ENCODE data around the gene DDX56. TPM values are rescaled to one million over a fixed set of nuclear protein-coding genes. Genes with fewer than 3 reads are reported as not detected.

The DDX56 gene
- total and polyA plus RNA-seq, 2 of the 13 experiments (the other 11 are each of a cell fraction or from before 2014, with no cell fraction given) = 82.6 to 120 TPM

DNA sequence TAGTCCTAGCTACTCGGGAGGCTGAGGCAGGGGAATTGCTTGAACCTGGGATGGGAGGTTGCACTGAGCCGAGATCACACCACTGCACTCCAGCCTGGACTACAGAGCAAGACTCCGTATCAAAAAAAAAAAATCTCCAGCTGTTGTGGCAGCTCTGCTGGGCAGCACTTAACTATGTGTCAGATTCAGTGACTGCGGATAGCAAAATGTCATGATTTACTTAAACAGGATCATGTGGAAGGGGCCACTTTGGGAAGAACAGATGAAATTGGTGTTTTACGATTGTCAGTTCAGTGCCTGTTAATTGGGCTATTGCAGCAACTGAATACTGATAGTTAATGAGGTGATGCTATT lies 48.0 kb upstream of the DDX56 start (continued):
- TF ChIP-seq, protein P1, sequence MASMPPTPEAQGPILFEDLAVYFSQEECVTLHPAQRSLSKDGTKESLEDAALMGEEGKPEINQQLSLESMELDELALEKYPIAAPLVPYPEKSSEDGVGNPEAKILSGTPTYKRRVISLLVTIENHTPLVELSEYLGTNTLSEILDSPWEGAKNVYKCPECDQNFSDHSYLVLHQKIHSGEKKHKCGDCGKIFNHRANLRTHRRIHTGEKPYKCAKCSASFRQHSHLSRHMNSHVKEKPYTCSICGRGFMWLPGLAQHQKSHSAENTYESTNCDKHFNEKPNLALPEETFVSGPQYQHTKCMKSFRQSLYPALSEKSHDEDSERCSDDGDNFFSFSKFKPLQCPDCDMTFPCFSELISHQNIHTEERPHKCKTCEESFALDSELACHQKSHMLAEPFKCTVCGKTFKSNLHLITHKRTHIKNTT (CRISPR knock-in tag; IDR thresholded peaks at IDR 0.05) = no peak

DNA sequence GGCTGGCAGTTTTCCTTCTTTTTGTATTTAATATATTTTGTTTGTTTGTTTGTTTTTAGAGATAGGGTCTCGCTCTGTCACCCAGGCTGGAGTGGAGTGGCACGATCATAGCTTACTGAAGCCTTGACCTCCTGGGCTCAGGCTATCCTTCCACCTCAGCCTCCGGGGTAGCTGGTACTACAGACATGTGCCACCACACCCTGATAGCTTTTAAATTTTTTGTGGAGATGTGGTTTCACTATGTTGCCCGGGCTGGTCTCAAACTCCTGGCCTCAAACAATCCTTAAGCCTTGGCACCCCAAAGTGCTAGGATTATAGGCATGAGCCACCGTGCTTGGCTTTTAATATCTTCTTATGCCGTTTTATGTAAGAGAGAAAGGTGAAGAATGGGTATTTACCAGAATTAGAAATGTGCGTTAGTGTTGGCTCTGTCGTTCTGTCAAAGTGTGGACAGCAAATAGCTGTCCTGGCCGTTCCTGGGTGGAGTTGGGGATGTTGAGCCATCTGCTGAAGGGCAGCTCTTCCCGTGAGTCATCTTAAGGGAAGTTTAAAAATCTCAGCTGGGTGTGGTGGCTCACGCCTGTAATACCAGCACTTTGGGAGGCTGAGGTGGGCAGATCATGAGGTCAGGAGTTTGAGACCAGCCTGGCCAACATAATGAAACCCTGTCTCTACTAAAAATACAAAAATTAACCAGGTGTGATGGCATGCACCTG lies 47.5 kb upstream of the DDX56 start:
- 93% methylated on average over 11 of the region's 11 CpGs for WGBS (ENCODE audit: low lambda C conversion rate)
- Histone ChIP-seq H3K27ac (ENCODE audit: extremely low read length, insufficient read depth, low read length) (no peak overlapping the region), H3K4me2 (ENCODE audit: low read depth, low read length) (no peak overlapping the region), H2AFZ (ENCODE audit: low read length) (no peak overlapping the region), H3K9ac (ENCODE audit: insufficient read depth, low read depth, low read length) (no peak overlapping the region), H3K4me1 (ENCODE audit: insufficient read depth, low read length) (peaks cover 25% of the 10 kb centered on the region), H4K20me1 (ENCODE audit: insufficient read depth, low read length) (no peaks in the 10 kb centered on the region; the same call in 1 of the 2 replicates), H3K79me2 (ENCODE audit: insufficient read depth, low read length) (peaks cover 82% of the 10 kb centered on the region), H3K27me3 (ENCODE audit: control insufficient read depth in 1 of 2, insufficient read depth in 2 of 2, low read length in 2 of 2) (no peaks in the 10 kb centered on the region), H3K36me3 (replicated peaks in 1 of 2; ENCODE audit: control insufficient read depth in 1 of 2, insufficient read depth in 2 of 2, low read length in 2 of 2) (peaks cover 6 to 25% of the 10 kb centered on the region in 2 experiments; a peak in 4 of 5 replicates), H3K4me3 (replicated peaks in 1 of 3; ENCODE audit: insufficient read depth in 1 of 3, low read depth in 2 of 3, low read length in 3 of 3) (no peak overlapping the region), H3K9me3 (ENCODE audit: low read length) (no peaks in the 10 kb centered on the region)
- no peak for FAIRE-seq
- ChIA-PET CTCF (ENCODE audit: low intra/inter-chr PET ratio, low total read pairs) (no interaction called here), POLR2A (interaction anchor here (1.5 kb wide), 1 partner anchor 15 kb away, joined by 11 read pairs; the partner anchor contains the start of gene OGDH)
- in situ Hi-C loops (cut with HindIII; ENCODE audit: extremely low pct_ligation_motif_present, low pct_unique_long_range_greater_than_20kb) (no loop called here), intact Hi-C loops (cut with micrococcal nuclease; ENCODE audit: unreplicated experiment) (no loop called here)
- DNase-seq (ENCODE audit: low spot score) = no peak
- ATAC-seq = no peak
- BruUV-seq (replicated peaks) = no TSS peak
- TF ChIP-seq ZBTB42 (CRISPR knock-in tag; IDR thresholded peaks at IDR 0.05) (no peak), ZNF383 (CRISPR knock-in tag; IDR thresholded peaks at IDR 0.05; ENCODE audit: borderline replicate concordance) (no peak), ZNF572 (CRISPR knock-in tag; IDR thresholded peaks at IDR 0.05) (no peak), MEIS1 (CRISPR knock-in tag; IDR thresholded peaks at IDR 0.05; ENCODE audit: borderline replicate concordance) (no peak), ZNF749 (CRISPR knock-in tag; IDR thresholded peaks at IDR 0.05; ENCODE audit: borderline replicate concordance) (no peak), ZFP1 (CRISPR knock-in tag; IDR thresholded peaks at IDR 0.05) (no peak), BRF2 (CRISPR knock-in tag; IDR thresholded peaks at IDR 0.05) (no peak), EZH2 (conservative IDR thresholded peaks at IDR 0.05; ENCODE audit: low read depth, low read length) (no peak), ARHGAP35 (CRISPR knock-in tag; IDR thresholded peaks at IDR 0.05; ENCODE audit: borderline replicate concordance) (no peak), ATF1 (CRISPR knock-in tag; IDR thresholded peaks at IDR 0.05) (no peak), MNT (IDR thresholded peaks at IDR 0.05) (no peak), SCMH1 (CRISPR knock-in tag; IDR thresholded peaks at IDR 0.05; ENCODE audit: borderline replicate concordance) (no peak), FOSL1 (CRISPR knock-in tag; IDR thresholded peaks at IDR 0.05; ENCODE audit: borderline replicate concordance) (no peak), GPBP1L1 (CRISPR knock-in tag; IDR thresholded peaks at IDR 0.05) (no peak)
- TF ChIP-seq, protein P2, sequence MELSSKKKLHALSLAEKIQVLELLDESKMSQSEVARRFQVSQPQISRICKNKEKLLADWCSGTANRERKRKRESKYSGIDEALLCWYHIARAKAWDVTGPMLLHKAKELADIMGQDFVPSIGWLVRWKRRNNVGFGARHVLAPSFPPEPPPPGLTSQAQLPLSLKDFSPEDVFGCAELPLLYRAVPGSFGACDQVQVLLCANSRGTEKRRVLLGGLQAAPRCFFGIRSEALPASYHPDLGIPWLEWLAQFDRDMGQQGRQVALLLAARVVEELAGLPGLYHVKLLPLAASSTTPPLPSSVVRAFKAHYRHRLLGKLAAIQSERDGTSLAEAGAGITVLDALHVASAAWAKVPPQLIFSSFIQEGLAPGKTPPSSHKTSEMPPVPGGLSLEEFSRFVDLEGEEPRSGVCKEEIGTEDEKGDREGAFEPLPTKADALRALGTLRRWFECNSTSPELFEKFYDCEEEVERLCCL (CRISPR knock-in tag; IDR thresholded peaks at IDR 0.05; ENCODE audit: borderline replicate concordance) = no peak

Data from HepG2 (cell line).